H9 (cell line): ENCODE measurements around the gene TFEB. TPM values are rescaled to one million over a fixed set of nuclear protein-coding genes. Genes with fewer than 3 reads are reported as not detected.
A peak's percentile ranks its signal among the peaks of the same experiment; 100 is the strongest.

Experiments
- DNase-seq: peaks from one replicate; pipeline ENCODE4 v3.0.0-alpha.2; 2017
- H2AFZ ChIP-seq: one replicate; pipeline ENCODE4 v1.6.1; 2013; ENCODE audit warnings: mild to moderate bottlenecking, low read length, control low read depth, moderate library complexity
- H2AK5ac ChIP-seq: 2 replicates; pipeline ENCODE4 v1.6.1; 2013; ENCODE audit warnings: low read length, control low read depth, mixed read lengths; ENCODE audit not compliant: insufficient read length
- H2BK120ac ChIP-seq: one replicate; pipeline ENCODE4 v1.6.1; 2013; ENCODE audit warnings: low read depth, mild to moderate bottlenecking, low read length, control low read depth, inconsistent platforms; ENCODE audit not compliant: poor library complexity, severe bottlenecking
- H2BK12ac ChIP-seq: 2 replicates; pipeline ENCODE4 v1.6.1; 2013; ENCODE audit warnings: low read length, control low read depth, mixed read lengths, low read depth; ENCODE audit not compliant: insufficient read length
- H2BK15ac ChIP-seq: 2 replicates; pipeline ENCODE4 v1.6.1; 2013; ENCODE audit warnings: low read depth, low read length, control low read depth
- H2BK20ac ChIP-seq: one replicate; pipeline ENCODE4 v1.6.1; 2013; ENCODE audit warnings: low read depth, mild to moderate bottlenecking, low read length, control low read depth, inconsistent platforms; ENCODE audit not compliant: poor library complexity, severe bottlenecking
- H2BK5ac ChIP-seq: 2 replicates; pipeline ENCODE4 v1.6.1; 2013; ENCODE audit warnings: low read length, control low read depth, mixed read lengths; ENCODE audit not compliant: insufficient read length
- H3K14ac ChIP-seq: 2 replicates; pipeline ENCODE4 v1.6.1; 2013; ENCODE audit warnings: low read length, control low read depth; ENCODE audit not compliant: insufficient read depth
- H3K18ac ChIP-seq: 2 replicates; pipeline ENCODE4 v1.6.1; 2013; ENCODE audit warnings: low read depth, mild to moderate bottlenecking, mixed read lengths, low read length, control low read depth; ENCODE audit not compliant: insufficient read length
- H3K23ac ChIP-seq: 2 replicates; pipeline ENCODE4 v1.6.1; 2013; ENCODE audit warnings: low read length, control low read depth, mixed read lengths, low read depth; ENCODE audit not compliant: insufficient read length
- H3K23me2 ChIP-seq: 2 replicates; pipeline ENCODE4 v1.6.1; 2013; ENCODE audit warnings: low read depth, mild to moderate bottlenecking, mixed read lengths, low read length, control low read depth; ENCODE audit not compliant: insufficient read length, poor library complexity, severe bottlenecking
- H3K27ac ChIP-seq: 2 replicates; pipeline ENCODE4 v1.5.1; 2013; ENCODE audit warnings: low read length, control low read depth, mixed read lengths, low read depth; ENCODE audit not compliant: insufficient read length
- H3K27me3 ChIP-seq: 2 replicates; pipeline ENCODE4 v1.6.1; 2013; ENCODE audit warnings: low read length, control low read depth, inconsistent platforms; ENCODE audit not compliant: insufficient read depth
- H3K4ac ChIP-seq: 2 replicates; pipeline ENCODE4 v1.6.1; 2013; ENCODE audit warnings: low read depth, mild to moderate bottlenecking, control low read depth, inconsistent platforms, low read length, moderate library complexity
- H3K4me1 ChIP-seq: 2 replicates; pipeline ENCODE4 v1.6.1; 2013; ENCODE audit warnings: low read length, control low read depth, inconsistent platforms; ENCODE audit not compliant: insufficient read depth
- H3K4me2 ChIP-seq: 2 replicates; pipeline ENCODE4 v1.6.1; 2013; ENCODE audit warnings: low read length, control low read depth, mixed read lengths; ENCODE audit not compliant: insufficient read length, insufficient read depth
- H3K56ac ChIP-seq: 2 replicates; pipeline ENCODE4 v1.6.1; 2013; ENCODE audit warnings: low read depth, mild to moderate bottlenecking, mixed read lengths, low read length, control low read depth; ENCODE audit not compliant: insufficient read length
- H3K79me1 ChIP-seq: 2 replicates; pipeline ENCODE4 v1.6.1; 2013; ENCODE audit warnings: low read depth, mild to moderate bottlenecking, moderate library complexity, low read length, control low read depth, inconsistent platforms; ENCODE audit not compliant: insufficient read depth, poor library complexity, severe bottlenecking
- H3K79me2 ChIP-seq: 2 replicates; pipeline ENCODE4 v1.6.1; 2013; ENCODE audit warnings: low read length, control low read depth, inconsistent platforms; ENCODE audit not compliant: insufficient read depth
- H3K9ac ChIP-seq: 2 replicates; pipeline ENCODE4 v1.6.1; 2013; ENCODE audit warnings: low read length, control low read depth, mixed read lengths; ENCODE audit not compliant: insufficient read length; ENCODE audit errors: extremely low read depth
- H3K9me3 ChIP-seq: one replicate; pipeline ENCODE4 v1.6.1; 2013; ENCODE audit warnings: low read depth, low read length, inconsistent platforms; ENCODE audit not compliant: control insufficient read depth
- H3T11ph ChIP-seq: one replicate; pipeline ENCODE4 v1.6.1; 2013; ENCODE audit warnings: mild to moderate bottlenecking, low read length, control low read depth, inconsistent platforms
- H4K20me1 ChIP-seq: one replicate; pipeline ENCODE4 v1.6.1; 2013; ENCODE audit not compliant: control insufficient read depth, insufficient read length, insufficient read depth
- H4K5ac ChIP-seq: 2 replicates; pipeline ENCODE4 v1.6.1; 2013; ENCODE audit warnings: low read depth, mild to moderate bottlenecking, mixed read lengths, low read length, control low read depth; ENCODE audit not compliant: insufficient read length
- H4K8ac ChIP-seq: replicated peaks from 2 replicates; pipeline ENCODE4 v1.6.1; 2013; ENCODE audit warnings: low read length, control low read depth, mixed read lengths, low read depth; ENCODE audit not compliant: insufficient read length
- H4K91ac ChIP-seq: 2 replicates; pipeline ENCODE4 v1.6.1; 2013; ENCODE audit warnings: low read depth, mild to moderate bottlenecking, moderate library complexity, mixed read lengths, low read length, control low read depth; ENCODE audit not compliant: insufficient read length
- H3K27ac Mint-ChIP-seq, 3 experiments: 2 replicates in 2 of 3; 3 replicates in 1 of 3; pipeline ENCODE4 v1.8.0; 2020 to 2021; ENCODE audit warnings: mixed read lengths in 3 of 3, mild to moderate bottlenecking in 1 of 3, moderate library complexity in 1 of 3
- H3K27me3 Mint-ChIP-seq: 2 replicates; pipeline ENCODE4 v1.8.0; 2021; ENCODE audit warnings: low read depth, mild to moderate bottlenecking, moderate library complexity, mixed read lengths
- H3K36me3 Mint-ChIP-seq, 3 experiments: 2 replicates in 2 of 3; 3 replicates in 1 of 3; pipeline ENCODE4 v1.8.0; 2020 to 2021; ENCODE audit warnings: low read depth in 3 of 3, mixed read lengths in 3 of 3; ENCODE audit not compliant: insufficient read depth in 1 of 3
- H3K4me1 Mint-ChIP-seq, 2 experiments: 2 replicates each; pipeline ENCODE4 v1.8.0; 2020; ENCODE audit warnings: mixed read lengths in 2 of 2
- H3K4me3 Mint-ChIP-seq, 2 experiments: 2 replicates in 1 of 2; 3 replicates in 1 of 2; pipeline ENCODE4 v1.8.0; 2020 to 2021; ENCODE audit warnings: mild to moderate bottlenecking in 2 of 2, mixed read lengths in 2 of 2, moderate library complexity in 1 of 2
- H3K9me3 Mint-ChIP-seq, 2 experiments: 2 replicates in 1 of 2; 3 replicates in 1 of 2; pipeline ENCODE4 v1.8.0; 2020; ENCODE audit warnings: mild to moderate bottlenecking in 2 of 2, mixed read lengths in 2 of 2, moderate library complexity in 1 of 2
- WGBS: extraction: QIAGEN DNeasy Blood & Tissue Kit; methylation state at CpG from one replicate; pipeline ENCODE4 v1.1.7; 2013; ENCODE audit warnings: missing lambda C conversion rate, low lambda C conversion rate, mixed read lengths; ENCODE audit not compliant: insufficient read length; ENCODE audit errors: extremely low coverage; 5-methylcytosine and 5-hydroxymethylcytosine counted together
- total RNA-seq: library from RNA; stranded (reverse); gene quantifications from 2 replicates; pipeline ENCODE4 v1.2.1, GENCODE V29; 2021
- TF ChIP-seq, protein P1 (sequence below): fragments of 200-600 bp; sonication (generic); conservative IDR thresholded peaks from 3 replicates; pipeline ENCODE4 v1.8.0; 2021; ENCODE audit warnings: antibody characterized with exemption, mild to moderate bottlenecking

TFEB gene
- total RNA-seq, 1 experiment from 2014 or later: 1.2 TPM

GRCh38 chr6:41724228-41724580, 11.2 kb downstream of the TFEB start:
- DNase-seq: no peak
- Histone ChIP-seq H3K9ac (no peak overlapping the region), H4K20me1 (no peaks in the 10 kb centered on the region), H2BK120ac (no peak overlapping the region), H3K56ac (no peak overlapping the region), H4K5ac (no peak overlapping the region), H3K4ac (no peak overlapping the region), H3K14ac (no peak overlapping the region), H3K79me2 (no peaks in the 10 kb centered on the region), H2BK5ac (no peak overlapping the region), H2BK12ac (no peak overlapping the region), H3K4me1 (no peaks in the 10 kb centered on the region), H3K23me2 (no peaks in the 10 kb centered on the region), H3K79me1 (no peaks in the 10 kb centered on the region), H2AFZ (no peak overlapping the region), H4K91ac (no peak overlapping the region), H3K9me3 (no peaks in the 10 kb centered on the region), H2BK15ac (no peak overlapping the region), H3K23ac (no peak overlapping the region), H2AK5ac (no peak overlapping the region), H3K18ac (no peak overlapping the region), H3T11ph (no peak overlapping the region), H3K27me3 (no peaks in the 10 kb centered on the region), H2BK20ac (no peak overlapping the region), H3K27ac (no peak overlapping the region), H4K8ac (no peak overlapping the region), H3K4me2 (no peak overlapping the region)
- TF ChIP-seq, protein P1, sequence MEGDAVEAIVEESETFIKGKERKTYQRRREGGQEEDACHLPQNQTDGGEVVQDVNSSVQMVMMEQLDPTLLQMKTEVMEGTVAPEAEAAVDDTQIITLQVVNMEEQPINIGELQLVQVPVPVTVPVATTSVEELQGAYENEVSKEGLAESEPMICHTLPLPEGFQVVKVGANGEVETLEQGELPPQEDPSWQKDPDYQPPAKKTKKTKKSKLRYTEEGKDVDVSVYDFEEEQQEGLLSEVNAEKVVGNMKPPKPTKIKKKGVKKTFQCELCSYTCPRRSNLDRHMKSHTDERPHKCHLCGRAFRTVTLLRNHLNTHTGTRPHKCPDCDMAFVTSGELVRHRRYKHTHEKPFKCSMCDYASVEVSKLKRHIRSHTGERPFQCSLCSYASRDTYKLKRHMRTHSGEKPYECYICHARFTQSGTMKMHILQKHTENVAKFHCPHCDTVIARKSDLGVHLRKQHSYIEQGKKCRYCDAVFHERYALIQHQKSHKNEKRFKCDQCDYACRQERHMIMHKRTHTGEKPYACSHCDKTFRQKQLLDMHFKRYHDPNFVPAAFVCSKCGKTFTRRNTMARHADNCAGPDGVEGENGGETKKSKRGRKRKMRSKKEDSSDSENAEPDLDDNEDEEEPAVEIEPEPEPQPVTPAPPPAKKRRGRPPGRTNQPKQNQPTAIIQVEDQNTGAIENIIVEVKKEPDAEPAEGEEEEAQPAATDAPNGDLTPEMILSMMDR: no peak
- Mint-ChIP-seq H3K27ac (peak overlapping the region in 2 of 3 experiments; percentile 72 to 93; a peak in 2 of 7 replicates), H3K36me3 (no peaks in the 10 kb centered on the region), H3K27me3 (peaks cover 9% of the 10 kb centered on the region), H3K4me1 (peaks cover 21 to 23% of the 10 kb centered on the region in 2 experiments), H3K9me3 (no peaks in the 10 kb centered on the region), H3K4me3 (no peak overlapping the region)
- no CpG with 5 or more reads among the region's 7 CpGs for WGBS
